Measurements from ENCODE around the gene GRIP2.
A peak's percentile ranks its signal among the peaks of the same experiment; 100 is the strongest.

GRIP2 gene

GRCh38 chr3:14481018-14481645 is 59.0 kb downstream of the GRIP2 start:
- DNase-seq, result no peak

GRCh38 chr3:14480207-14481017 is 59.7 kb downstream of the GRIP2 start:
- DNase-seq, result no peak

DNA sequence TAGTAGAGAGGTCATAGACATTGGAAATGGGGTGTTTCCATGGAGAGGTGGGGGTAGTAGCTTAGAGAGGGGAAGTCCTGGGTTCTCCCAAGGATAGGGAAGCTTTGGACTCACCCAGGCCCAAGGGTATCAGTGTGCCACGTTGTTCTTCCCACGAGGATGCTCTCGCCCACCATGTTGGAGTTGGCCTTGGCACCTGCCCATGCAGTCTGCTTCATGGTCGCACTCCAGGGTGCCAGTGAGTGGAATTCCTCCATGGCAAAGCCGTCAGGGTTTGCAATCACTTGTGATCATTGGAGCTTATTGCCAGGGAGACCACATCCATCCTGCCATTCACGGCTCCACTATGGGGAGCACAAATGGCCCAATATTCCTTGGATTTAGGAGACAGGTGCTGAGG is 60.6 kb downstream of the GRIP2 start:
- DNase-seq, result no peak

DNA sequence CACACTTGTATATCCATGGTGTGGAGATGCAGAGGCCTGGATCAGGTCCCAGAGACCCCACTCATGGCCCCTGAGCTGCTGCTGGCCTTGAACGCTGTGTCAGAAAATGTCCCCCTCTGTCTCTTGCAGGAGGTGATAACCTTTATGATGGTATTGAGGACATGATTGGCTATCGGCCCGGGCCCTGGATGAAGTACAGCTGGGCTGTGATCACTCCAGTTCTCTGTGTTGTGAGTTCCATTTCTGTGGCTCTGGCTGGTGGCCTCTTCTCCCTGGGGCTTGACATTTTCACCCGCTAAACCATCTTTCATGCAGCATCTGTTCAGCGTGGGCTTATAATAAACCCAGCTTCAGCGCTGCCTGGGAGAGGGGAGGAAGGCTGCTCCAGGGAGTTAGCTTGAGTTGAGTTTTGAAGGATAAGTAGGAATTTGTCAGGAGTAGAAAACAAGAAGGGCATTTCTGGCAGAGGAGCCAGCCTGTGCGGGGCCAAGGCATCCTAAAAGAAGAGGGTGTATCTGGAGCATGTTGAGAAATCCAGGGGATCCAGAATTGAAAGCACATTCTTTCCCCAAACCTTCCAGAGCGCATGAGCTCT is 61.1 kb downstream of the GRIP2 start:
- no peak for DNase-seq

GRCh38 chr3:14477311-14477935 is 62.7 kb downstream of the GRIP2 start:
- DNase-seq, result no peak

GRCh38 chr3:14476583-14477265 is 63.4 kb downstream of the GRIP2 start:
- no peak for DNase-seq

- DNase-seq, result no peak
Measured at GRCh38 chr3:14475621-14476020, 64.5 kb downstream of the GRIP2 start.

- no peak for DNase-seq
Measured at GRCh38 chr3:14474363-14475081, 65.6 kb downstream of the GRIP2 start.

DNA sequence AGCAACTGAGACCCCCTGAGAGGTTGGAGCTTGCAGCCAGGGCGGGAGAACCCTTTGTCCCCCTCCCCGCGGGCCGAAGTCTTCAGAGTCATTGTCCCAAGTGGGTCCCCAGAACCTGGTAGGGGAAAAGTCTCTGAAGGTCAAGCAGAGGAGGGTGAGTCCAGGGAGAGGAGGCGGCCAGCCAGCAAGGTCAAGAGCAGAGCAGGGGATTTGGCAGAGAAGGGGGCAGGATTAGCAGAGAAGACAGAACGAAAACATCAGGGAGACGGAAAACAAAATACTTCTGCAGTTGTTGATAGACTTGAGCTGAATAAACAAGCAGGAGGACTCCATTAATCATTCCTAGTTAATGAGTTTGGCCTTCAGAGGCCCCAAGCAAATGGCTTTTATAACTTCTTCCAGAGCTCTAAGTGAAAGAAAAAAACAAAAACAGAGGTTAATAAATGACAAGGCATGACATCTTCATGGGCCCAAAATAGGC is 66.7 kb downstream of the GRIP2 start:
- DNase-seq, result no peak

DNA sequence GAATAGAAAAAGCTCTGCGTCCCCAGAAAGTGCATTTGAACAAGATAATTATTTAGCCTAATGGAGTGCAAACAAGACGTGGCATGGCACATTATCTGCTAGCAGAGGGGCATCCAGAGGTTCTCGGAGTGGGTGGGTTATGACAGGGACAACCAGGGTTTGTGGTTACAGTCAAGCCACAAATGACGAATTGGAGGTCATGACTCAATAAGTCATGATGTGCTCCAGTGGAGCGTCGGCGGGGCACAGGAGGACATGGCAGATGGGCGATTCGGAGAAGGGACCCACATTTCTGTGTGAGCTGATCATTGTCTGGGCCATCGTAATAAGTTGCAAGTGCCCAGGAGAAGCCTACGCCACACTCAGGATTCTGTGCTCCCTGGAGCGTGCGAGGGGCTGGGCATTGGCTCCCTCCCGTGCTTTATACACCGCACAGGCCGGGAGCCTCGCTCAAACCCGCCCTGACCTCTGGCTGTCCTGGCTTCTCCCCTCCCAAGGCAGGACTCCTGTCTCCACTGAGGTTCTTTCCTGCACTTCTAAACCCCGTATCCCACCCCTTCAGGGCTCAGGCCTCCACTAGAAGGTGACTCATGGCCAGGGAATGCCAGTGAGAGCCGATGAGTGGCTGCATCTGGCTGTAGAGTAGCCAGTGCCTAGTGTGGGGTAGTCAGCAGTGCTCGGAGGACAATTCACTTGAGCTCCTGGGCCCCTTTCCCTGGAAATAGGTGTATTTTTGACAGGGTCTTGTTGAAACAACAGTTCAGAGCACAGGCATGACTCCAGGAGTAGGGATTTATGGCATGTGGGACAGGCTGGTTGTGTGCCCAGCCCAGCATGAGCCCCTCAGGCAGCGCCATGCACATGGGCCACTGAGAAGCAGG is 67.4 kb downstream of the GRIP2 start:
- DNase-seq, result no peak

GRCh38 chr3:14471690-14472089 is 68.5 kb downstream of the GRIP2 start:
- no peak for DNase-seq

DNA sequence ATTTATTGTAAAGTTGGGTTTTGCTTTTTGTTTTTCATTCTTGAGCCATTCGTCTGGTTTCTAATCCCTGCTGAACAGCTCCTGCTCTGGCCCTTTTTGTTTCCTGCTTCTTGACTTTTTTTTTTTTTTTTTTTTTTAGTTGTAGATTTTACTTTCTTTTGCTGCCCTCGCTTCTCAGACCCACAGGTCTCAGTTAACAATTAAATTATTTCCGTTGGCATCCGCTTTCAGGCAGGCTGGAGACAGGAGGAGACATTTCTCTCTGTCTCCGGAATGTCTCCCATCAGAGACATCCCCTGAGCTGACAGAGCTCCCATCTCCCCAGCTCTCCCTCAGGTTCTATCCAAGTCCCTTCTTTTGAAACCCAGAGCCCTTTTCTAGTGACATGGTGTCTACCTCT is 69.1 kb downstream of the GRIP2 start:
- DNase-seq, result no peak

DNA sequence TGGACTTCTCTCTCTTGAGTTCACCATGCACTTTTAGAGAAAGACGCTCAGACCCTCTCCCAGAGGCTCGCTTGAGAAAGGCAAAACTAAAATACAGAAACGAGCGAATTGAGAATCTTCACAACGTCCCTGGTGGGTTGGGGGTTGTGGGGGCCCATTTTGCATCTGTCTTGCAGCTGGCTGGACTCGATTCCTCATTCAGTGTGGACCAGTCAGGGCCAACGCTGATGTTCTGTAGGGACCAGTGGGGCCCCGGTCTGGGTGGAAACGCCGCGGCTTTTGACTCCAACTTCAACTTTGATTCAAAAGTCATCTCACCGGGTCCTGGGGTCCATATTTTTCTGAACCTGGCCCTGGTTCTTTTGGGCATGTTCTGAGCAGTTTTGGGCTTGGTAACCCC is 69.7 kb downstream of the GRIP2 start:
- DNase-seq, result no peak

- DNase-seq, result no peak
Measured at GRCh38 chr3:14468621-14468981, 71.5 kb downstream of the GRIP2 start.

GRCh38 chr3:14467814-14468620 is 72.1 kb downstream of the GRIP2 start:
- DNase-seq, result peak; percentile 31 to 42

DNA sequence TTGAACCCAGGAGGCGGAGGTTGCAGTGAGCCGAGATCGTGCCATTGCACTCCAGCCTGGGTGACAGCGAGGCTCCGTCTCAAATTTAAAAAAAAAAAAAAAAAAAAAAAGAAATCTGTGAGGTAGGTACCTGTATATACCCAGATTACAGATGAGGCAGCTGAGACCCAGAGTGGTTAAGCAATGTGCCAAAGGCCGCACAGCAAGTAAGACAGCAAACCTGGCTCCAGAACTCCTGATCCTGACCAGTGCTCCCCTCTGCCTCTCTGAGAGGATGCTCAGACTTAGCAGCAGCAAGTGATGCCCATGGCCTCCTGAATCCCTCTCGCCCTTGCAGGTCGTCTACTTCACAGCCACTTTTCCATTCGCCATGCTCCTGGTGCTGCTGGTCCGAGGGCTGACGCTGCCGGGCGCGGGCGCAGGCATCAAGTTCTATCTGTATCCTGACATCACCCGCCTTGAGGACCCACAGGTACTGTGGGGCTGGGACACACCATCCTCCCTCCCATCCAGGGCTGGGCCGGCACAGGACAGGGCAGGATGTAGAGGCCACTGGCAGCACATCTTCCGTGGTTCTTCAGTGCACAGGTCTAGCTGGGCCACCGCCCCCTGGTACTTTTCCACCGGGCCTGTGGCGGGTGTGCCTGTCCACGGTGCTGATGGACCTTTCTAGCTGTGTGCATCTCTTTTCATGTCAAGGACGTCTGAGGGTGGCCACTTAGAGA is 73.8 kb downstream of the GRIP2 start:
- no peak for DNase-seq

GRCh38 chr3:14465425-14465824 is 74.7 kb downstream of the GRIP2 start:
- DNase-seq, result no peak

- DNase-seq, result no peak
Measured at GRCh38 chr3:14464521-14464920, 75.6 kb downstream of the GRIP2 start.

DNA sequence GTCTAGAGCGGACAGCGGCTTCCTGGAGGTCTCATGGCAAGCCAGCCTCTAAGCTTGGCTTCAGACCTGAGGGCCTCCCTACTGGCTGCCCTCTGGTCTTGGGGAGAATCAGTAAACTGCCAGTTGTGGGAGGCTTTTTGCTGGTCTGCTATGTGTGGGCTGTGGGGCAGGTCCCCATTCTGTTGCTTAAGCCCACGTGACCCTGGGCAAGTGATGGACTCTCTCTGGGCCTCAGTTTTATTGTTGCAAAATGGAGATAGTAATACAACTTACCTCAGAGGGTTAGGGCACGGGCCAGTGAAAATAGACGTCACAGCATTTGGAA is 76.0 kb downstream of the GRIP2 start:
- no peak for DNase-seq

Measured in activated CD4-positive, alpha-beta T cell treated with anti-CD3 and anti-CD28 coated beads, Interleukin-2, amount 50 U/mL, for 4 hours (primary cell).